B cell (primary cell): ENCODE measurements around the gene ZBTB43. TPM values are rescaled to one million over a fixed set of nuclear protein-coding genes. Genes with fewer than 3 reads are reported as not detected.

ENCODE experiments used
- ATAC-seq: fragments of 200-7000 bp; cut with Tn5 transposase; one replicate; pipeline ENCODE4 v1.10.0; 2021; ENCODE audit warnings: low read depth, mild to moderate bottlenecking, moderate number of reproducible peaks, moderate library complexity
- CTCF ChIA-PET: fragments of 350-600 bp; sonication (Branson Sonifier 250); formaldehyde crosslinking; loops from one replicate; lab custom pipeline; 2021; ENCODE audit warnings: antibody characterized with exemption, inconsistent platforms; lab: Charles Lee
- POLR2A ChIA-PET: fragments of 350-600 bp; sonication (Branson Sonifier 250); formaldehyde crosslinking; loops from one replicate; lab custom pipeline; 2021; ENCODE audit warnings: antibody characterized with exemption; lab: Charles Lee
- DNase-seq: peaks from one replicate; pipeline ENCODE4 v3.0.0; 2013
- H2AFZ ChIP-seq: 2 replicates; pipeline ENCODE4 v1.6.1; 2012; ENCODE audit warnings: mild to moderate bottlenecking, low read depth, low read length; ENCODE audit not compliant: insufficient read depth, poor library complexity, severe bottlenecking
- H3K27ac ChIP-seq, 2 donors: 1 replicate in 1 of 2; 2 replicates in 1 of 2; pipeline ENCODE4 v1.5.1; 2012 to 2013; ENCODE audit warnings: low read length in 2 of 2, mild to moderate bottlenecking in 2 of 2, moderate library complexity in 1 of 2
- H3K27me3 ChIP-seq, 4 experiments: fragments of 200-600 bp in 1 of 4; sonication (generic) in 1 of 4; replicated peaks in 1 of 4; 1 replicate in 2 of 4; 2 replicates in 2 of 4; pipeline versions ENCODE4 v1.6.1 to v1.7.0; 2013 to 2016; ENCODE audit warnings: low read length in 3 of 4, mild to moderate bottlenecking in 2 of 4, mixed read lengths in 1 of 4, moderate library complexity in 1 of 4; ENCODE audit not compliant: insufficient read depth in 4 of 4, control insufficient read depth in 3 of 4; ENCODE audit errors: control extremely low read depth in 1 of 4
- H3K36me3 ChIP-seq, 2 experiments: replicated peaks in 1 of 2; 1 replicate in 1 of 2; 2 replicates in 1 of 2; pipeline versions ENCODE4 v1.6.1 to v1.7.1; 2013; ENCODE audit warnings: low read length in 1 of 2; ENCODE audit not compliant: insufficient read depth in 2 of 2, control insufficient read depth in 1 of 2; ENCODE audit errors: control extremely low read depth in 1 of 2, extremely low read depth in 1 of 2
- H3K4me1 ChIP-seq, 2 donors: fragments of 200-600 bp in 1 of 2; sonication (generic) in 1 of 2; 1 replicate in 1 of 2; 2 replicates in 1 of 2; pipeline versions ENCODE4 v1.5.1 to v1.6.1; 2013 to 2017; ENCODE audit warnings: low read length in 2 of 2; ENCODE audit not compliant: control insufficient read depth in 2 of 2, insufficient read depth in 2 of 2
- H3K4me2 ChIP-seq: replicated peaks from 2 replicates; pipeline ENCODE3; 2012; ENCODE audit warnings: mild to moderate bottlenecking, low read depth, low read length; ENCODE audit not compliant: poor library complexity, severe bottlenecking
- H3K4me3 ChIP-seq, 5 experiments: fragments of 200-600 bp in 1 of 5; sonication (generic) in 1 of 5; 1 replicate in 3 of 5; 2 replicates in 2 of 5; pipeline versions ENCODE4 v1.5.1 to v1.7.0; 2011 to 2016; ENCODE audit warnings: low read length in 4 of 5, mild to moderate bottlenecking in 4 of 5, low read depth in 2 of 5, control low read depth in 1 of 5, moderate library complexity in 1 of 5; ENCODE audit not compliant: insufficient read depth in 1 of 5; ENCODE audit errors: control extremely low read depth in 1 of 5, extremely low read depth in 1 of 5
- H3K79me2 ChIP-seq: fragments of 200-600 bp; sonication (generic); one replicate; pipeline ENCODE4 v1.6.0; 2016; ENCODE audit warnings: low read length; ENCODE audit not compliant: control insufficient read depth, insufficient read depth
- H3K9ac ChIP-seq: fragments of 200-600 bp; sonication (generic); 2 replicates; pipeline ENCODE4 v1.6.1; 2017; ENCODE audit warnings: mild to moderate bottlenecking, low read length, moderate library complexity
- H3K9me3 ChIP-seq, 3 donors: one replicate each; pipeline versions ENCODE4 v1.6.1 to v1.7.1; 2013; ENCODE audit warnings: low read length in 2 of 3; ENCODE audit not compliant: control insufficient read depth in 2 of 3, insufficient read depth in 1 of 3; ENCODE audit errors: control extremely low read depth in 1 of 3
- H4K20me1 ChIP-seq: 2 replicates; pipeline ENCODE4 v1.6.0; 2012; ENCODE audit warnings: mild to moderate bottlenecking, low read length; ENCODE audit not compliant: insufficient read depth, control insufficient read depth, poor library complexity, severe bottlenecking
- H3K27ac Mint-ChIP-seq: one replicate; pipeline ENCODE4 v1.8.0; 2021; ENCODE audit warnings: mixed read lengths
- H3K27me3 Mint-ChIP-seq: one replicate; pipeline ENCODE4 v1.8.0; 2021; ENCODE audit warnings: mixed read lengths
- H3K4me1 Mint-ChIP-seq: one replicate; pipeline ENCODE4 v1.8.0; 2021; ENCODE audit warnings: mixed read lengths
- H3K4me3 Mint-ChIP-seq: one replicate; pipeline ENCODE4 v1.8.0; 2021; ENCODE audit warnings: mixed read lengths
- H3K9me3 Mint-ChIP-seq: one replicate; pipeline ENCODE4 v1.8.0; 2022; ENCODE audit warnings: mixed read lengths; ENCODE audit not compliant: insufficient read depth
- EZH2 ChIP-seq: IDR thresholded peaks from 2 replicates; pipeline ENCODE4 v1.6.1; 2012; ENCODE audit warnings: borderline replicate concordance, low read depth, mild to moderate bottlenecking, moderate library complexity, low read length; ENCODE audit not compliant: insufficient read depth, poor library complexity, severe bottlenecking
- WGBS: methylation state at CpG from one replicate; pipeline ENCODE4 v1.1.5; 2013; ENCODE audit warnings: missing lambda C conversion rate; ENCODE audit not compliant: insufficient coverage; 5-methylcytosine and 5-hydroxymethylcytosine counted together
- intact Hi-C: fragments of 100-400 bp; cut with micrococcal nuclease; formaldehyde crosslinking; loops from one replicate; pipeline ENCODE4 v1.10.0; 2022
- polyA plus RNA-seq: library from polyadenylated mRNA; depleted of rRNA; stranded (reverse); fragments of >200 nt; gene quantifications from 2 replicates; pipeline ENCODE4 v1.2.3, GENCODE V29; 2012
- total RNA-seq, 2 donors: library from RNA; stranded (reverse); fragments of 120-200 nt in 1 of 2; gene quantifications; 1 replicate in 1 of 2; 2 replicates in 1 of 2; pipeline versions ENCODE4 v1.2.3 to v1.2.4, GENCODE V29; 2013 to 2022
- TF ChIP-seq, protein P1 (sequence below): fragments of 200-600 bp; IDR thresholded peaks from one replicate; pipeline ENCODE4 v1.8.0; 2022; ENCODE audit warnings: antibody characterized with exemption, mild to moderate bottlenecking

The ZBTB43 gene
- total and polyA plus RNA-seq, 2 donors (not counting 1 experiment from before 2014, with no cell fraction given) = 7.0 to 20.2 TPM

DNA sequence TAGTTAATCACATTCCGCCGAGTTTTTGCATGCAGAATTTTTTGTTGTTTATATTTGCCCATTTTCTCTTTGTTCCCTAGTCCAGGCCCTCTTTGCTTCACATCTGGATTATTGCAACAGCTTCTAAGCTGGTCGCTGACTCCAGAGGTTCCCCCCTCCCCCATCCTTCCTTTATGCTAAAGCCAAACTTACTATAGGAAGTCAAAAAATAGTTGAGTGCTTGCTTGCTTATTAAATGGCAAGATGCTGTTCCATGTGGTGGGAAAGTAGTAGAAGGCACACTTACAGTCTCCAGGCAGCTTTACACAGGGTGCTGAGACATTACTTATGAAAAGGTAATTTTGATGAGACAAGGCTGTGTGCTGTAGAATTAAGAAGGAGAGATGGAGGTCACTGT is 56.9 kb downstream of the ZBTB43 start:
- H3K9ac ChIP-seq = peak overlapping the region; percentile 73
- peaks cover 7% of the 10 kb centered on the region for H3K27me3 Mint-ChIP-seq
- no CpG with 5 or more reads among the region's 3 CpGs for WGBS
- H3K9me3 Mint-ChIP-seq = no peaks in the 10 kb centered on the region
- CTCF ChIA-PET = interaction anchor here (0.7 kb wide), 1 partner anchor 1338 kb away, joined by 3 read pairs; no protein-coding TSS in a partner anchor
- H3K4me3 Mint-ChIP-seq = peak overlapping the region; percentile 93
- H3K9me3 ChIP-seq = no peaks in the 10 kb centered on the region
- POLR2A ChIA-PET = no interaction called here
- peaks cover 0 to 7% (median 0%) of the 10 kb centered on the region in 4 experiments for H3K27me3 ChIP-seq
- peak overlapping the region; percentile 46 to 78 for H3K27ac ChIP-seq
- H4K20me1 ChIP-seq = peaks cover 9% of the 10 kb centered on the region
- H3K4me2 ChIP-seq = peak overlapping the region; percentile 93
- H3K36me3 ChIP-seq = peaks cover 0 to 8% of the 10 kb centered on the region in 2 experiments
- peaks cover 43% of the 10 kb centered on the region for H3K4me1 Mint-ChIP-seq
- DNase-seq (no peak), ATAC-seq (no peak)
- peak overlapping the region; percentile 82 for H3K27ac Mint-ChIP-seq
- TF ChIP-seq, protein P1, sequence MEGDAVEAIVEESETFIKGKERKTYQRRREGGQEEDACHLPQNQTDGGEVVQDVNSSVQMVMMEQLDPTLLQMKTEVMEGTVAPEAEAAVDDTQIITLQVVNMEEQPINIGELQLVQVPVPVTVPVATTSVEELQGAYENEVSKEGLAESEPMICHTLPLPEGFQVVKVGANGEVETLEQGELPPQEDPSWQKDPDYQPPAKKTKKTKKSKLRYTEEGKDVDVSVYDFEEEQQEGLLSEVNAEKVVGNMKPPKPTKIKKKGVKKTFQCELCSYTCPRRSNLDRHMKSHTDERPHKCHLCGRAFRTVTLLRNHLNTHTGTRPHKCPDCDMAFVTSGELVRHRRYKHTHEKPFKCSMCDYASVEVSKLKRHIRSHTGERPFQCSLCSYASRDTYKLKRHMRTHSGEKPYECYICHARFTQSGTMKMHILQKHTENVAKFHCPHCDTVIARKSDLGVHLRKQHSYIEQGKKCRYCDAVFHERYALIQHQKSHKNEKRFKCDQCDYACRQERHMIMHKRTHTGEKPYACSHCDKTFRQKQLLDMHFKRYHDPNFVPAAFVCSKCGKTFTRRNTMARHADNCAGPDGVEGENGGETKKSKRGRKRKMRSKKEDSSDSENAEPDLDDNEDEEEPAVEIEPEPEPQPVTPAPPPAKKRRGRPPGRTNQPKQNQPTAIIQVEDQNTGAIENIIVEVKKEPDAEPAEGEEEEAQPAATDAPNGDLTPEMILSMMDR = no peak
- TF ChIP-seq EZH2 = no peak
- intact Hi-C loops = loop anchor here (1.0 to 2.0 kb wide), 2 partner anchors 53 to 139 kb away; partner anchors contain the start of gene RALGPS1
- H3K4me3 ChIP-seq = peak overlapping the region; percentile 58 to 88 (median 76)
- peak overlapping the region; percentile 65 for H2AFZ ChIP-seq
- peaks cover 58% of the 10 kb centered on the region for H3K79me2 ChIP-seq
- H3K4me1 ChIP-seq = peaks cover 26 to 32% of the 10 kb centered on the region in 2 donors

DNA sequence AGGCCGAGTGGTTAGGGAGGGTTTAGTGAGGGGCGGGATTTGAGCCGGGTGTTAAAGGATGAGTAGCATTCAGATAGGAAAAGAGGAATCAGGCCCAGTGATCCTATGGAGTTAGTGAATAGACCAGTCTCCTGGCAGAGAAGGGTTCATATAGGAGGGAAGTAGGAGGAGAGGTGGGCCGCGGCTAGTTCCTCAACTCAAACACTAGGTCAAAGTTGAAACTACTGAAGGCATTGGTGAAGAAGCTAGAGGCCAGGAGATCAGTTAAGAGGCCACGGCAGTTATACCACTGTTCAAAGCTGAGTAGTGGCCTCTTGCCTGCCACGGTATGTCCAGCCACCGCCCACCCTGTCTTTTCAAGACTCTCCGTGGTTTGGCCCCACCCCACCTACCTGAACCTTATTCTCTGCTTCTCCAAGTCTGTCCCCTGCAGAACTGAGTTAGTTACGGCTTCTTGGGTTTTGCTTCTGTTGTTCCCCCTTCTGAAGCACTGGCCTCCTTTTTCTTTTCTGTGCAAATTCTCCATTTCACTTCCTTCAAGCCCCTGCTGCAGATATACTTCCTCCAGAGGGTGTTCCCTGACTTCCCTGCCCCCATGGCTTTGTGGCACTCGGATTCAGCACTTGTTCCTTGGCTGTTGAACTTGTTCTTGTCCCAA is 57.4 kb downstream of the ZBTB43 start:
- H3K27ac Mint-ChIP-seq = peak overlapping the region; percentile 82
- H3K36me3 ChIP-seq = peaks cover 0 to 8% of the 10 kb centered on the region in 2 experiments
- 12% methylated on average over 9 of the region's 11 CpGs for WGBS
- H3K27me3 ChIP-seq = peaks cover 0 to 3% (median 0%) of the 10 kb centered on the region in 4 experiments
- DNase-seq = peak; percentile 53
- H2AFZ ChIP-seq = peak overlapping the region; percentile 65
- TF ChIP-seq, protein P1 = no peak
- no peak for TF ChIP-seq EZH2
- H3K4me3 ChIP-seq = peak overlapping the region; percentile 58 to 88 (median 76)
- H3K27ac ChIP-seq = peak overlapping the region; percentile 46 to 78
- no peaks in the 10 kb centered on the region for H3K9me3 Mint-ChIP-seq
- intact Hi-C loops = no loop called here
- no peaks in the 10 kb centered on the region for H3K9me3 ChIP-seq
- no peak for ATAC-seq
- H4K20me1 ChIP-seq = peaks cover 9% of the 10 kb centered on the region
- peak overlapping the region; percentile 73 for H3K9ac ChIP-seq
- POLR2A ChIA-PET = interaction anchor here (0.6 kb wide), 1 partner anchor 51 kb away, joined by 5 read pairs; no protein-coding TSS in a partner anchor
- H3K27me3 Mint-ChIP-seq = peaks cover 5% of the 10 kb centered on the region
- H3K79me2 ChIP-seq = peaks cover 64% of the 10 kb centered on the region
- CTCF ChIA-PET = interaction anchor here (1.4 kb wide), 1 partner anchor 52 kb away, joined by 4 read pairs; the partner anchor contains the start of gene RALGPS1
- peaks cover 45% of the 10 kb centered on the region for H3K4me1 Mint-ChIP-seq
- peaks cover 26 to 32% of the 10 kb centered on the region in 2 donors for H3K4me1 ChIP-seq
- H3K4me3 Mint-ChIP-seq = peak overlapping the region; percentile 93
- peak overlapping the region; percentile 93 for H3K4me2 ChIP-seq
